HG03378 (cell line): ENCODE measurements around the gene SNRPN.
"Not testable (repeated sequence)": the region's sequence is repeated elsewhere in the genome, so short reads cannot be mapped to it uniquely, and the experiment has no call there.

Experiments
- ATAC-seq: cut with Tn5 transposase; IDR thresholded peaks from one replicate; pipeline ENCODE4 v1.9.1; 2021; ENCODE audit warnings: mild to moderate bottlenecking, moderate library complexity; ENCODE audit not compliant: unreplicated experiment

The SNRPN gene

GRCh38 chr15:24966364-24967103 lies 11.7 kb downstream of the SNRPN start:
- no peak for ATAC-seq

DNA sequence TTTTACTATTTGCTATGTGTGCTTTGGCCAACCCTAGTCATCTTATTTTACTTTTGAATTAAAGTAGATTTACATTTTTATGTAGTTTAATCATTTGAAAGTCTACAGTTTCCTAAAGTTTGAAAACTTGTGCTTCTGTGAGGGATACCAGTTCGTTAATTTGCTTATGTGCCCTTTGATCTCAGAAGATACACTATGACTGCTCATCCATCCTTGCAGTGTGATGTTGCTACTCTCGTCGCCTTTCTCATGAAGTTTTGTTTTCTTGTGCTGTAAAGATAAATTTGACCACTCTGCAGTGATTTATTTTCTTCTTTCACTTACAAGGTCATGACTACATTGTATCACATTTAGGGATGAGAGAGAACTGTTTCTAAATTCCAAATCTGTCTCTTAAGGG lies 16.3 kb downstream of the SNRPN start:
- no peak for ATAC-seq

DNA sequence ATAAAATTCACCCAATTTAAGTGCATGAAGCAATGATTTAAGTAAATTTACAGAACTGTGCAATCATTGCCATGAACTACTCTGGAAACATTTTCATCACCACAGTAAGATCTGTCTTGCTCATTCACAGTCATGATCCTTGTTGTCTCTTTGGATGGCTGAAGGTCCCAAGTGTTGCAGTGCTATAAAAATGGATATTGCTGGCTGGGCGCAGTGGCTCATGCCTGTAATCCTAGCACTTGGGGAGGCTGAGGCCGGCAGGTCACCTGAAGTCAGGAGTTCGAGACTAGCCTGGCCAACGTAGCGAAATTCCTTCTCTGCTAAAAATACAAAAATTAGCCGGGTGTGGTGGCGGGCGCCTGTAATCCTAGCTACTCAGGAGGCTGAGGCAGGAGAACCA lies 17.0 kb downstream of the SNRPN start:
- ATAC-seq = no peak

DNA sequence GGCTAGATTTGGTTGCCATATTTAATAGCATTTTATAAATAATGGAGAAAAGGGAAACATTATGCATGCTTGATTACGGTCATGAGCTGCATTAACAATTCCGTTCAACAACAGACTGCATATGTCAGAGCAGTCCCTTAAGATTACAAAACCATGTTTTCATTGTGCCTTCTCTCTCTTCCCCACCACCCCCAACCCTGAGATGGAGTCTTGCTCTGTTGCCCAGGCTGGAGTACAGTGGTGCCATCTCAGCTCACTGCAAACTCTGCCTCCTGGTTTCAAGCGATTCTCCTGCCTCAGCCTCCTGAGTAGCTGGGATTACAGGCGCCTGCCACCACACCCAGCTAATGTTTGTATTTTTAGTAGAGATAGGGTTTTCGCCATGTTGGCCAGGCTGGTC lies 17.9 kb downstream of the SNRPN start:
- not testable (repeated sequence) for ATAC-seq

DNA sequence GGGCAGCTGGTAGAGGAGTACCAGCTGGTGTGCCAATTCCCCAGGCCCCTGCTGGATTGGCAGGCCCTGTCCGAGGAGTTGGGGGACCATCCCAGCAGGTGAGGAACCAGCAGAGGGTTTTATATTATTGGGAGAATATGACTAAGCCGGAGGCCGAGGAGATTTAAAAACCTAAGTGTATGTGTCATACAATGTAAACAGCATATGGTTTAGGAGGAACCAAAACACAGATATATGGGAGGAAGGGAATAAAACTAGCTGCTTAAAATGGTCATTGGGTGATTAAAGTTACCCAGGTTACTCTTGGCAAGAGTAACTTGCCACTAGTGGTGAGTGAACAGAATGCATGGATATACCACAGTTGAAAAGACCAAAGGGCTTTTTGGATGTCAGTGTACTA lies 22.1 kb downstream of the SNRPN start:
- no peak for ATAC-seq

DNA sequence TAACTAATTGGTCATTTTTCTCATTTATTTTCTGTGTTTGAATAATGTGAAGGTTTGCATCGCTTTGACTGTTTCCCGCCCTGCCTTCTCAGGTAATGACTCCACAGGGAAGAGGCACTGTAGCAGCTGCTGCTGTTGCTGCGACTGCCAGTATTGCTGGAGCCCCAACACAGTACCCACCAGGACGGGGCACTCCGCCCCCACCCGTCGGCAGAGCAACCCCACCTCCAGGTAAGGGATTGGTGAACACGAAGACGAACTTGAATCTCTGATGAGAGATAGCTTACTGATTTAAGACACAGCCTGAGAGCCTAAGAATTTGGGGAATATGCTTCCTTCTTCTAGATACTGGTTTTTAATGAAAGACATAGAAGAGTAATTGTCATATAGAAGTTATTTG lies 22.9 kb downstream of the SNRPN start:
- no peak for ATAC-seq

DNA sequence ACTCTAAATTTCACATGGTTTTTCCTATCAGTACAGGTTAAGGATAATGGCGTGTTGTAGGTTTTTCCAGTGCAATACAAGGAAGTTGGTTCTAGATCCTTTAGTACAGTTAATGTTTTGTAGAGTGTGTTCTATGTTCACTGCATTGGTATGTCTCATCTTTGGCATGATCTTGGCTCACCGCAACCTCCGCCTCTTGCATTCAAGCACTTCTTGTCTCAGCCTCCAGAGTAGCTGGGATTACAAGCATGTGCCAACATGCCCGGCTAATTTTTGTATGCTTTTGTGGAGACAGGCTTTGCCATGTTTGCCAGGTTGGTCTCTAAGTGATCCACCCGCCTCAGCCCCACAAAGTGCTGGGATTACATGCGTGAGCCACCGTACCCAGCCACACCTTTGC lies 30.4 kb downstream of the SNRPN start:
- no peak for ATAC-seq

- no peak for ATAC-seq
Measured at GRCh38 chr15:24986653-24987052, 31.9 kb downstream of the SNRPN start.

DNA sequence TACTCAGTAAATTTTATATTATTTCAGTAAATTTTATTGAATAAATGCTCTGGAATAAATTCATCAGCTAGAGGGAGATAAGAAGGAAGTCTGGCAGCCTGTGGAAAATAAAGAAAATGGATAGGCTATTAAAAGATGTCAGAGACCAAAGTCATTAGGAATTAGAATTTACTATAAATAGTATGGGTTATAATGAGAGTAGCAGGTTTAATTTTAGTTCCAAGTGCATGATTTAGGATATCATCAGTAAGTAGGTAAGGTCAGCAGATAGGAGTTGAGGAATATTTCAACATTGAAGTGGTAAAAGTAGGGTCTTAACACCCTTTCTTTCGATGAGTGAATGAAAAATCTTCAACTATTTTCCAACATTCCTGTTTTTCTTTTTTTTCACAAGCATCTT lies 64.6 kb downstream of the SNRPN start:
- ATAC-seq = no peak

GRCh38 chr15:25022233-25022632 lies 67.4 kb downstream of the SNRPN start:
- no peak for ATAC-seq
